ENCODE measurements around the gene NFATC2IP. TPM values are rescaled to one million over a fixed set of nuclear protein-coding genes. Genes with fewer than 3 reads are reported as not detected.

Gene NFATC2IP
- total and polyA plus RNA-seq, 2 of the 4 experiments (the other 2 are of a cell fraction), result 10.0 to 29.1 TPM

- Histone ChIP-seq H2AK5ac (ENCODE audit: low read depth, low read length) (no peak overlapping the region), H3K23ac (ENCODE audit: low read depth, low read length) (no peak overlapping the region), H2AK9ac (replicated peaks; ENCODE audit: low read depth, low read length, poor library complexity) (no peak overlapping the region), H3K9me1 (ENCODE audit: insufficient read depth, low read length) (no peaks in the 10 kb centered on the region), H3K27me3 (ENCODE audit: control insufficient read depth, insufficient read depth, low read length) (no peaks in the 10 kb centered on the region), H3K14ac (replicated peaks; ENCODE audit: low read depth, low read length) (no peak overlapping the region), H3K4me2 (ENCODE audit: low read depth, low read length) (no peak overlapping the region), H4K91ac (ENCODE audit: insufficient read depth, low read depth, low read length) (no peak overlapping the region), H3K56ac (ENCODE audit: extremely low read depth, insufficient read depth, low read length) (no peak overlapping the region), H2BK120ac (ENCODE audit: low read depth, low read length) (no peak overlapping the region), H3K79me1 (ENCODE audit: low read depth in 1 of 2, low read length in 2 of 2) (no peaks in the 10 kb centered on the region), H4K8ac (ENCODE audit: low read depth in 2 of 2, low read length in 2 of 2) (no peak overlapping the region), H3K4me3 (ENCODE audit: insufficient read depth, low read depth, low read length) (no peak overlapping the region), H2AFZ (replicated peaks; ENCODE audit: low read length, poor library complexity) (no peak overlapping the region), H4K20me1 (ENCODE audit: insufficient read depth, low read length) (no peaks in the 10 kb centered on the region), H3K4ac (ENCODE audit: low read depth, low read length) (no peak overlapping the region), H2BK5ac (ENCODE audit: low read depth, low read length, poor library complexity, severe bottlenecking) (no peak overlapping the region), H2BK20ac (ENCODE audit: low read depth, low read length) (no peak overlapping the region), H3K9ac (ENCODE audit: low read depth, low read length) (no peak overlapping the region), H3K4me1 (ENCODE audit: control insufficient read depth, insufficient read depth, low read length) (no peaks in the 10 kb centered on the region), H4K5ac (ENCODE audit: low read depth, low read length) (no peak overlapping the region), H2BK15ac (ENCODE audit: low read depth, low read length) (no peak overlapping the region), H3K18ac (ENCODE audit: low read depth, low read length) (no peak overlapping the region), H3K27ac (ENCODE audit: insufficient read depth, low read length) (no peak overlapping the region), H3K9me3 (ENCODE audit: control insufficient read depth, insufficient read depth, low read length) (no peaks in the 10 kb centered on the region), H3K36me3 (ENCODE audit: control insufficient read depth, insufficient read depth, low read length) (peaks cover 14% of the 10 kb centered on the region)
- intact Hi-C loops (cut with micrococcal nuclease) (no loop called here), in situ Hi-C loops (cut with MboI; ENCODE audit: low sequenced_read_pairs) (no loop called here), dilution Hi-C loops (cut with HindIII; ENCODE audit: low sequenced_read_pairs, unreplicated experiment) (no loop called here)
- 90% methylated on average over 2 of the region's 10 CpGs; no CpG with 5 or more reads in 1 of the 2 experiments for WGBS, 2 experiments (ENCODE audit: extremely low coverage in 2 of 2, insufficient read length in 1 of 2)
- ATAC-seq (ENCODE audit: low read depth) (no peak), DNase-seq (no peak)
- BruUV-seq (replicated peaks), result no TSS peak
- CTCF ChIA-PET, result no interaction called here
- POLR2A ChIA-PET (ENCODE audit: unreplicated experiment), result no interaction called here
- TF ChIP-seq RFX5 (IDR thresholded peaks at IDR 0.05; ENCODE audit: low read depth, low read length) (no peak), CEBPB (IDR thresholded peaks at IDR 0.05; ENCODE audit: low read depth, low read length) (no peak), MAZ (IDR thresholded peaks at IDR 0.05; ENCODE audit: borderline replicate concordance, low read depth, low read length) (no peak), POLR2A (IDR thresholded peaks at IDR 0.05; ENCODE audit: low read depth, low read length) (no peak), NFE2L2 (IDR thresholded peaks at IDR 0.05; ENCODE audit: low read depth, low read length) (no peak)
Measured at GRCh38 chr16:28992496-28992895, 41.8 kb downstream of the NFATC2IP start.
